ENCODE measurements around the gene SPRED3. TPM values are rescaled to one million over a fixed set of nuclear protein-coding genes. Genes with fewer than 3 reads are reported as not detected.
A peak's percentile ranks its signal among the peaks of the same experiment; 100 is the strongest.

SPRED3 gene
- total RNA-seq, 1 donor from 2014 or later = 8.7 TPM

GRCh38 chr19:38383743-38384142, 4.8 kb upstream of the SPRED3 start:
- no peak for TF ChIP-seq CTCF (IDR thresholded peaks at IDR 0.05; ENCODE audit: partially characterized antibody, unreplicated experiment)
- DNase-seq = no peak
- Mint-ChIP-seq H3K4me1 (ENCODE audit: low read depth, unreplicated experiment) (no peaks in the 10 kb centered on the region), H3K36me3 (ENCODE audit: unreplicated experiment) (no peaks in the 10 kb centered on the region), H3K4me3 (ENCODE audit: unreplicated experiment) (no peak overlapping the region), H3K27me3 (ENCODE audit: unreplicated experiment) (peaks cover 10% of the 10 kb centered on the region), H3K9me3 (ENCODE audit: unreplicated experiment) (peaks cover 2% of the 10 kb centered on the region), H3K27ac (ENCODE audit: unreplicated experiment) (no peak overlapping the region)

GRCh38 chr19:38384209-38385027, 4.1 kb upstream of the SPRED3 start:
- peak; percentile 73 for DNase-seq
- no peak overlapping the region for H3K4me3 Mint-ChIP-seq (ENCODE audit: unreplicated experiment)
- no peaks in the 10 kb centered on the region for H3K4me1 Mint-ChIP-seq (ENCODE audit: low read depth, unreplicated experiment)
- no peak overlapping the region for H3K27ac Mint-ChIP-seq (ENCODE audit: unreplicated experiment)
- H3K27me3 Mint-ChIP-seq (ENCODE audit: unreplicated experiment) = peaks cover 10% of the 10 kb centered on the region
- no peak for TF ChIP-seq CTCF (IDR thresholded peaks at IDR 0.05; ENCODE audit: partially characterized antibody, unreplicated experiment)
- H3K9me3 Mint-ChIP-seq (ENCODE audit: unreplicated experiment) = peaks cover 2% of the 10 kb centered on the region
- no peaks in the 10 kb centered on the region for H3K36me3 Mint-ChIP-seq (ENCODE audit: unreplicated experiment)

- Mint-ChIP-seq H3K27ac (ENCODE audit: unreplicated experiment) (no peak overlapping the region), H3K36me3 (ENCODE audit: unreplicated experiment) (no peaks in the 10 kb centered on the region), H3K27me3 (ENCODE audit: unreplicated experiment) (peaks cover 12% of the 10 kb centered on the region), H3K9me3 (ENCODE audit: unreplicated experiment) (peaks cover 4% of the 10 kb centered on the region), H3K4me3 (ENCODE audit: unreplicated experiment) (no peak overlapping the region), H3K4me1 (ENCODE audit: low read depth, unreplicated experiment) (no peaks in the 10 kb centered on the region)
- DNase-seq = peak; percentile 29
- TF ChIP-seq CTCF (IDR thresholded peaks at IDR 0.05; ENCODE audit: partially characterized antibody, unreplicated experiment) = no peak
Measured at GRCh38 chr19:38385057-38385803, 3.3 kb upstream of the SPRED3 start.

- Mint-ChIP-seq H3K4me3 (ENCODE audit: unreplicated experiment) (no peak overlapping the region), H3K27ac (ENCODE audit: unreplicated experiment) (no peak overlapping the region), H3K27me3 (ENCODE audit: unreplicated experiment) (peaks cover 14% of the 10 kb centered on the region), H3K9me3 (ENCODE audit: unreplicated experiment) (peaks cover 4% of the 10 kb centered on the region), H3K36me3 (ENCODE audit: unreplicated experiment) (no peaks in the 10 kb centered on the region), H3K4me1 (ENCODE audit: low read depth, unreplicated experiment) (no peaks in the 10 kb centered on the region)
- no peak for TF ChIP-seq CTCF (IDR thresholded peaks at IDR 0.05; ENCODE audit: partially characterized antibody, unreplicated experiment)
- DNase-seq = peak; percentile 56
Measured at GRCh38 chr19:38385804-38386257, 2.7 kb upstream of the SPRED3 start.

All from glutamatergic neuron (in vitro differentiated cells).